SU-DHL-6 (cell line): ENCODE results near the gene GPRC5A.

Experiments used
- H2AFZ ChIP-seq: fragments of 200-600 bp; sonication (generic); 2 replicates; pipeline ENCODE4 v1.6.1; 2014; ENCODE audit warnings: low read depth, mild to moderate bottlenecking, moderate library complexity, mixed read lengths, antibody characterized with exemption, low read length; ENCODE audit not compliant: severe bottlenecking
- H3F3A ChIP-seq: fragments of 200-600 bp; shearing (Covaris generic); 2 replicates; pipeline ENCODE4 v1.6.0; 2016; ENCODE audit warnings: antibody characterized with exemption, mild to moderate bottlenecking; ENCODE audit not compliant: insufficient read depth
- H3K27ac ChIP-seq: fragments of 200-600 bp; sonication (generic); 2 replicates; pipeline ENCODE4 v1.5.1; 2016; ENCODE audit warnings: low read depth, mild to moderate bottlenecking, low read length, moderate library complexity, mixed read lengths
- H3K27me3 ChIP-seq: fragments of 200-600 bp; sonication (generic), shearing (Covaris generic); 2 replicates; pipeline ENCODE4 v1.6.0; 2014; ENCODE audit warnings: mild to moderate bottlenecking, low read length
- H3K36me3 ChIP-seq: fragments of 200-600 bp; sonication (generic); 2 replicates; pipeline ENCODE4 v1.6.1; 2014; ENCODE audit warnings: mild to moderate bottlenecking, low read length, mixed read lengths
- H3K4me2 ChIP-seq: fragments of 300-600, 200-600 bp; shearing (Covaris generic), sonication (generic); 2 replicates; pipeline ENCODE4 v1.6.0; 2014; ENCODE audit warnings: low read length, low read depth, mild to moderate bottlenecking; ENCODE audit not compliant: poor library complexity, severe bottlenecking
- H3K4me3 ChIP-seq: fragments of 200-600 bp; sonication (generic); 2 replicates; pipeline ENCODE4 v1.5.1; 2014; ENCODE audit warnings: antibody characterized with exemption, low read length, mild to moderate bottlenecking, mixed read lengths; ENCODE audit not compliant: insufficient read depth, poor library complexity, severe bottlenecking
- H3K79me2 ChIP-seq: fragments of 200-600 bp; sonication (generic); 2 replicates; pipeline ENCODE4 v1.6.1; 2014; ENCODE audit warnings: mild to moderate bottlenecking, low read length, moderate library complexity; ENCODE audit not compliant: insufficient read depth
- H3K9ac ChIP-seq: fragments of 200-600 bp; sonication (generic); 2 replicates; pipeline ENCODE4 v1.7.0; 2014; ENCODE audit warnings: mild to moderate bottlenecking, low read length
- H3K9me2 ChIP-seq: fragments of 200-600 bp; sonication (generic); replicated peaks from 2 replicates; pipeline ENCODE4 v1.6.1; 2014; ENCODE audit warnings: low read length; ENCODE audit not compliant: insufficient read depth
- H3K9me3 ChIP-seq: fragments of 200-600 bp; sonication (generic); 2 replicates; pipeline ENCODE4 v1.6.1; 2014; ENCODE audit warnings: low read length, mixed read lengths; ENCODE audit not compliant: insufficient read depth
- H4K20me1 ChIP-seq: fragments of 200-600 bp; sonication (generic); 2 replicates; pipeline ENCODE4 v1.6.1; 2014; ENCODE audit warnings: low read depth, mild to moderate bottlenecking, antibody characterized with exemption, low read length, moderate library complexity, mixed read lengths
- CTCF ChIP-seq: fragments of 200-600 bp; sonication (generic); IDR thresholded peaks from one replicate; pipeline ENCODE4 v1.5.1; 2017; ENCODE audit warnings: antibody characterized with exemption, mild to moderate bottlenecking, low read length, moderate library complexity; ENCODE audit not compliant: insufficient read depth, poor library complexity, severe bottlenecking
- EZH2phosphoT487 ChIP-seq: fragments of 200-600 bp; sonication (generic), shearing (Covaris generic); conservative IDR thresholded peaks from 2 replicates; pipeline ENCODE4 v1.6.1; 2018; ENCODE audit warnings: mild to moderate bottlenecking, antibody characterized with exemption, low read length, moderate library complexity, mixed read lengths

Gene GPRC5A

GRCh38 chr12:12926571-12927071 is 35.3 kb downstream of the GPRC5A start:
- Histone ChIP-seq H3K9me2 (no peaks in the 10 kb centered on the region), H3F3A (no peaks in the 10 kb centered on the region), H3K27me3 (no peaks in the 10 kb centered on the region), H3K9me3 (no peaks in the 10 kb centered on the region), H4K20me1 (no peaks in the 10 kb centered on the region), H3K4me3 (no peak overlapping the region), H3K79me2 (no peaks in the 10 kb centered on the region), H3K36me3 (no peaks in the 10 kb centered on the region), H3K9ac (no peak overlapping the region), H2AFZ (no peak overlapping the region), H3K4me2 (no peak overlapping the region), H3K27ac (no peak overlapping the region)
- TF ChIP-seq EZH2phosphoT487 (no peak), CTCF (no peak)

DNA sequence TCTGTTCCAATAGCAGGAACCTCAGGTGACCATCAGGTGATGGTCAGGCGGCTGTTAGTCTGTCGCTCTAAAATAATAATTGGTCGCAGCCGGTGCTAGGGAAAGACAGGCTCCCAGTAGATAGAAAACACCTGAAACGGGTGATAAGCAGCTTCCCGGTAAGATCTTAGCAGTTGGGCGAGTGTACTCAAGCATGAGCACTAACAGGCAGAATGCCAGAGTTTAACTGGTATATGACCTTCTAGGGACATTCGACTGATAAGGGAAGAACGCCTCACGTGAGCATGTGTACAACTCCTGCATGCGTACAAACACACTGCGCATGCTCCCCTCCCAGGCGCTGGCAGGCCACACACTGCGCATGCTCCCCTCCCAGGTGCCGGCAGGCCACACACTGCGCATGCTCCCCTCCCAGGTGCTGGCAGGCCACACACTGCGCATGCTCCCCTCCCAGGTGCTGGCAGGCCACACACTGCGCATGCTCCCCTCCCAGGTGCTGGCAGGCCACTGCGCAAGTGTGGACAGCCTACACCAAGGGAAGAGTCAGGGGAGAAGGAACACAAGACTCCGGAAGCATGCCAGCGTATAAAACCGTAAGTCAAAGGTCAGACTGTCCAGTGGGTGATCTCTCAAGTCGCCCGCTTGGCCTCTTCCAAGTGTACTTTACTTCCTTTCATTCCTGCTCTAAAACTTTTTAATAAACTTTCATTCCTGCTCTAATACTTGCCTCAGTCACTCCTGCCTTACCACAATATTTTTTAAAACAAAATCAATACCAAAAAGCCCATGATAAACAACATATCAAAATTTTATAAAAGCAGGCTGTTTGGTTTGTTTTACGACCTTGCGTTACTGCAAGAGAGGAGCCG is 36.1 kb downstream of the GPRC5A start:
- Histone ChIP-seq H3K9me3 (no peaks in the 10 kb centered on the region), H3K9me2 (no peaks in the 10 kb centered on the region), H3K27me3 (no peaks in the 10 kb centered on the region), H3K9ac (no peak overlapping the region), H3K4me2 (no peak overlapping the region), H3K36me3 (no peaks in the 10 kb centered on the region), H4K20me1 (no peaks in the 10 kb centered on the region), H3K79me2 (no peaks in the 10 kb centered on the region), H3F3A (no peaks in the 10 kb centered on the region), H3K4me3 (no peak overlapping the region), H3K27ac (no peak overlapping the region), H2AFZ (no peak overlapping the region)
- TF ChIP-seq CTCF, result no peak
- TF ChIP-seq EZH2phosphoT487, result no peak

- Histone ChIP-seq H3K4me3 (no peak overlapping the region), H3K9me3 (no peaks in the 10 kb centered on the region), H3K27ac (no peak overlapping the region), H3K36me3 (no peaks in the 10 kb centered on the region), H3K9me2 (no peaks in the 10 kb centered on the region), H4K20me1 (no peaks in the 10 kb centered on the region), H2AFZ (no peak overlapping the region), H3K4me2 (no peak overlapping the region), H3K79me2 (no peaks in the 10 kb centered on the region), H3F3A (no peaks in the 10 kb centered on the region), H3K27me3 (no peaks in the 10 kb centered on the region), H3K9ac (no peak overlapping the region)
- TF ChIP-seq CTCF (no peak), EZH2phosphoT487 (no peak)
Measured at GRCh38 chr12:12929696-12930095, 38.3 kb downstream of the GPRC5A start.
